Frontal cortex (tissue), 4 donors: Measurements from ENCODE around the gene PLEK2. TPM values are rescaled to one million over a fixed set of nuclear protein-coding genes. Genes with fewer than 3 reads are reported as not detected.
"Not testable (repeated sequence)": the region's sequence is repeated elsewhere in the genome, so short reads cannot be mapped to it uniquely, and the experiment has no call there.

Experiments used
- DNase-seq, 2 donors: peaks; one replicate each; pipeline ENCODE4 v3.0.0; 2012; ENCODE audit warnings: low spot score in 2 of 2
- FAIRE-seq: peaks from 2 replicates; lab custom pipeline; 2012; peaks lifted over from hg19 to GRCh38; lab: Jason Lieb, UNC
- total RNA-seq: library from RNA; depleted of rRNA; stranded (reverse); fragments of >200 nt; gene quantifications from one replicate; pipeline ENCODE4 v1.2.3, GENCODE V29; 2014
- donor health status: control.
- donor health status: control.
- donor health status: control.

PLEK2 gene
- 0.41 TPM for total RNA-seq

DNA sequence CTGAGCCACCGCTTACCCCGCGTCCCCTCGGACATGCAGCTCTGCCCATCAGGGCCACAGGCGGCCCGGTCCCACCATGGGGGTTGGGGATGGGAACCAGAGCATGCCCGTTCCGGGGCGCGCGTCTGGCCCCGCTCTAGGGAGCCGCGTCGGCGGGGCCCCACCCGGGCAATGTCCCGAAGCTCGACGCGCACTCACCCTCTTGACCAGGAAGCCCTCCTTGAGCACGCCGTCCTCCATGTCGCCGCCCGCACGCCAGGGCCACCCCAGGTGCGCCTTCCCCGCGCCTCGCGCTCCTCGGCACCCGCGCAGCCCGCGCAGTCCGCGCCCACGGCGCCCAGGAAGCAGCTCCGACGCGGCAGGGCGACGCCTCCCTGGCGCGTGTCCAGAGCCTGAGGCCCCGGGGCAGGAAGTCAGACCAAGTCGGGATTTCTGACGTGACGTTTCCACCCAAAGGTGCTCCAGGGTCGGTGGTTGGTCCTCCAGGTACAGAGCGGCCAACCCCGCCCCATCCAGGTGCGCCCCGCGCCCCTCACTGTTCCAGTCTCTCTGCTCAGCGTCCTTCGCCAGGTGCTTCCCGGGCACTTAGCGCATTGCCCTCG, at the start of gene PLEK2:
PLEK2 (minus strand) TSS at position 346 of the 602 bp plus-strand sequence; CDS start at position 240, 106 bp downstream.
- DNase-seq (no peak), FAIRE-seq (no peak)

DNA sequence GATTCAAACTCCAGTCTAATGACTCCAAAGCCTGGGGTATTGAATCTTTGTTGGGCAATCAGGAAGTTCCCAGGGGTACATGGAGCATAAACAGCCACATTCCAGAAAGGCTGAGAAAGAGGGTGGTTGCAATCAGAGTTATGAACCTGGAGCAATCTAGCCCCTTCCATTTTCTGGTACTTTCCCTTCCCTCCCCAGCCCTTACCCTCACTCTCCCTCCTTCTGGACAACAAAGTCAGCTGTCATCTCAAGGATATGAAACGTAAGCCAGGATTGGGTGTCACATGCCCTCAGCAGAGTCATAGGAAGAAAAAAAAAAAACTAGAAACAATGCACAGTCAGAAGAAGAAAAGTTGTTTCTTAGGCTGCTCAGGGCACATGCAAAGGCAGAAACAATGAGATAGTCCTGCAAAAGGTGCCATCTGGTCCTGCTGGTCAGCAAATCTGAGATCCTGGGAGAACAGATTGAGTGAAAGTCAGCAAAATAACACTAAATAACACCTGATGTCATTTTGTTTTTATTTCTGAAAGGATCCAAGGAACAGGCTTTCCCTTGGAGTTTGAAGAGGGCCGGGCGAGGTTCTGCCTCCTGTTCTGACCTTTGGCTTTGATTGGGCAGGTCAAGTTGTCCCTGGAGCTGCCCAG, 49.5 kb upstream of the PLEK2 start:
- DNase-seq (no peak), FAIRE-seq (no peak)

GRCh38 chr14:67459336-67459735, 47.4 kb upstream of the PLEK2 start:
- FAIRE-seq (no peak), DNase-seq (no peak)

- DNase-seq: no peak
- no peak for FAIRE-seq
Observed at GRCh38 chr14:67457782-67458181, 45.8 kb upstream of the PLEK2 start.

DNA sequence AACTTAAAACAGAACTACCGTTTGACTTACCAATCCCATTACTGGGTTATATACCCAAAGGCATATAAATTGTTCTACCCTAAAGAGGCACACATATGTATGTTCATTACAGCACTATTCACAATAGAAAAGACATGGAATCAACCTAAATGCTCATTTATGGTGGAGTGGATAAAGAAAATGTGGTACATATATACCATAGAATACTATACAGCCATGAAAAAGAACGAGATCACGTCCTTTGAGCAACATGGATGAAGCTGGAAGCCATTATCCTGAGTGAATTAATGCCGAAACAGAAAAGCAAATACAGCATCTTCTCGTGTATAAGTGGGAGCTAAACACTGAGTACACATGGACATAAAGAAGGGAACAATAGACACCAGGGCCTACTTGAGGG, 44.8 kb upstream of the PLEK2 start:
- DNase-seq (no peak), FAIRE-seq (no peak)

DNA sequence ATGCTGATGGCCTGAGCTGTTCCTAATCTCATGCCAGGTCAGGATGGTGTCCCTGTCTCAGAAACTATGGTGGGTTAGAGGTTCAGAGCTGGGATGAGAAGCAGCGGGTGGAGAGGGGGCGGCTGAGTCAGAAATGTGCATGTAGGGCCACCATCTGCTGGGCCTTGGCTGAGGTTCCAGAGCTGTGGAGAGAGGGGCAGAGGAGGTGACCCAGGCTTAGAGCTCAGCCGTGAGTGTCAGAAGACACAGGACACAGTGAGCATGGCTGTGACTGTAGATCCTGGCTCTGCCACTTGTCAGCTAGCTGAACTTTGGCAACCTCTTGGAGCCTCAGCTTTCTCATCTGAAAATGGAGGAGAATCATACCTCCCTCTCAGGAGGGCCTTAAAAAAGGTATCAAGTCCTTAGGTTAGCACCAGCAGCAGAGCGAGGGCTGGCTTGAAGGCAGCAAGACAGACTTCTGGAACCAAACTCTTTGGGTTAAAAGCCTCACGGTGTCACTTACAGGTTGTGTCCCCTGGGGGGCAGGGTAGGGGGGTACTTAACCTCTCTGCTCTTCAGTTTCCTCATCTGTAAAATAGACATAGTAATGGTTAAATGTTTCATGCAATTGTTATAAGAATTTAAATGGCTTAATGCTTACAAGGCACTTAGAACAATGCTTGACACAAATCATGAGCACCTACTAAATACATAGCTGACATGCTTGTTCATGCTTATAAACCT, 41.8 kb upstream of the PLEK2 start:
- no peak for DNase-seq
- no peak for FAIRE-seq

- not testable (repeated sequence) for DNase-seq, FAIRE-seq
Observed at GRCh38 chr14:67451667-67452066, 39.7 kb upstream of the PLEK2 start.

DNA sequence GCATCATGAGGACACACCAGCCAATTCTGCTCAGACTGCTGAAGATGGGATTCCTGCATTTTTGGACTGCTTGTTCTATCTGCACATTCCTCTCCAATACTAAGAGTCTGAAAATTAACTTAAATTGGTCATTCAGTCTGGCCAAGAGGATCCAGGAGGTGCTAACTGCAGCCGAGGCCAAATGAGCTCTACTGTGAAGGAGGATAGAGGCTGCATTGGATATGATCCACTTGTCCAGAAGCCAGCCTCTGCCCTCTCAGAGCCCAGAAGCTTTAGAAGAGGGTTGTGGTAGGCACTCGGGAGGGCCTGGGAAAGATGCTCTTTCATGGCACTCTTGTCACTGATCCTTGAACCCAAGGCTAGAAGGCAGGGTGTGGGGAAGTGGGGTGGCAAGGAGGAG, 37.1 kb upstream of the PLEK2 start:
- FAIRE-seq: no peak
- DNase-seq: no peak

DNA sequence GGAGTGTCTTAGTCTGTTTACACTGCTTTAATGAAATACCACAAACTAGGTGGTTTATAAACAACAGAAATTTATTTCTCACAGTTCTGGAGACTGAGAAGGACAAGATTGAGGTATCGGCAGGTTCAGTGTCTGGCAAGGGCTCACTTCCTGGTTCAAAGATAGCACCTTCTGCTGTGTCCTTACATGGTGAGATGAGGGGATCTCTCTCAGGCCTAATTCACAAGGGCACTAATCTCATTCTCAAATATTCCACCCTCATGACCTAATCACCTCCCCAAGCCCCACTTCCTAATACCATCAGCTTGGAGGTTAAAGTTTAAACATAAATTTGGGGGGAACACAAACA, 35.0 kb upstream of the PLEK2 start:
- DNase-seq (no peak), FAIRE-seq (no peak)

- DNase-seq (no peak), FAIRE-seq (no peak)
Observed at GRCh38 chr14:67446371-67447032, 34.5 kb upstream of the PLEK2 start.

- DNase-seq: no peak
- no peak for FAIRE-seq
Observed at GRCh38 chr14:67444395-67444794, 32.4 kb upstream of the PLEK2 start.

- DNase-seq: no peak
Observed at GRCh38 chr14:67442139-67442906, 30.4 kb upstream of the PLEK2 start.

GRCh38 chr14:67441672-67442071, 29.7 kb upstream of the PLEK2 start:
- FAIRE-seq: no peak
- DNase-seq: no peak

More at GRCh38 chr14:67442139-67442906, 30.4 kb upstream of the PLEK2 start:
- FAIRE-seq: no peak

DNA sequence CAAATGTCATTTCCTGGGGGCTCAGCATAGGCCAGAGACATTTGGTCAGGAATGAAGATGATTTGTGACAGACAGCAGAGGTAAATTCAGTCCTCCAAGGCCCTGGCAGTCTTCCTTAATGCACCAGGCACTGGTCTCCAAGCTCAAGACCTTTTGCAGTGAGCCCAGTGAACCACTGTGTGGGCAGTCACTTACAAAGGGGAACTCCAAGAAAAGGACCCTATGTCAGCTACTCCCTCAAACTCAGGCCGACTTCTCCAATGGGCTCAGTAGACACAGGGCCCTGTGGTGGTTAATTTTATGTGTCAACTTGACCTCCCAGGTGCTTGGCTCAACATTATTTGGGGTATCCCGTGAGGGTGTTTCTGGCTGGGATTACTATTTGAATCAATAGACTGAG, 29.3 kb upstream of the PLEK2 start:
- FAIRE-seq: no peak
- DNase-seq: no peak

- FAIRE-seq (no peak), DNase-seq (no peak)
Observed at GRCh38 chr14:67440513-67440912, 28.5 kb upstream of the PLEK2 start.

DNA sequence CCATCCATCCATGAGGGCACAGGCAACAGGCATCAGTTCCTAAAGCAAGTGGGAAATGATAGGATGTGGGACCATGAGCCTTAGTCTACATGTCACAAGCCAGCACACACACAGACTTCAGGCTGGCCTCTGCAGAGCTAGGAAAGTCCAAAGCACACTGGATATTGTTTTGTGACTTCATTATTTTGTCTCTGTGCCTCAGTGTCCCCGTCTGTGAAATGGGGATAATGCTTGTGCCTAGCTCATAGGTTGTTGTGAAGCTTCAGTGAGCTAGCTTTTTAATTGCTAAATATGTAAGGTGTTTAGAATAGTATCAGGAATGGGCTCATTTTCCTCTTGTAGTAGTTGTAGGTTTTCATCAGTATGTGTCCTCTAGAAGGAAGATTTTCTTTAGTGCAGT, 27.0 kb upstream of the PLEK2 start:
- no peak for FAIRE-seq
- DNase-seq: no peak

GRCh38 chr14:67436006-67436866, 24.3 kb upstream of the PLEK2 start:
- no peak for FAIRE-seq

GRCh38 chr14:67435603-67436002, 23.6 kb upstream of the PLEK2 start:
- FAIRE-seq (no peak), DNase-seq (no peak)

More at GRCh38 chr14:67436006-67436866, 24.3 kb upstream of the PLEK2 start:
- DNase-seq: no peak

DNA sequence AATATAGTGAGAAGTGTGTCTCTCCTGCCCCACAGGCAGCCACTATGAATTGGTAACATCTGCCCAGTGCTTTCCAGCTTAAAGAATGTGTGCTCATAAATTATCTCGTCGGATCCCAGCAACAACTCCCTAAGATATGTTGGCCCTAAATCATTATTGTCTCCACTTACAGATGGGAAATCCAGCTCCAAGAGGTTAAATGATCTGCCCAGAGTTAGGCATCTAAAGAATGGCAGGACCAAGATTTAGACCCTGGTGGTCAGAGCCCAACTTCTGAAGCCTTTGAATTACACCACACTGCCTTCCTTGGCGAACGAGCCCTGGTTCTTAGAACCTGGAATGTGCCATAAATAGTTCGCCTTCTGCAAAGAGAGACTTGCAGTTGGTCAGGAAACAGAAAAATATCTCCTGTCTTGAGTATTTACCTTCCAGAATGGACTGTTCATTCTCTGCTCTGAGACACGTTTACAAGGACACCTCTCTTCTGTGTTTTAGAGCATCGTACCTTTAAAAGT, 20.1 kb upstream of the PLEK2 start:
- no peak for FAIRE-seq
- DNase-seq: no peak
